ENCODE measurements around the gene MARVELD2.

DNA sequence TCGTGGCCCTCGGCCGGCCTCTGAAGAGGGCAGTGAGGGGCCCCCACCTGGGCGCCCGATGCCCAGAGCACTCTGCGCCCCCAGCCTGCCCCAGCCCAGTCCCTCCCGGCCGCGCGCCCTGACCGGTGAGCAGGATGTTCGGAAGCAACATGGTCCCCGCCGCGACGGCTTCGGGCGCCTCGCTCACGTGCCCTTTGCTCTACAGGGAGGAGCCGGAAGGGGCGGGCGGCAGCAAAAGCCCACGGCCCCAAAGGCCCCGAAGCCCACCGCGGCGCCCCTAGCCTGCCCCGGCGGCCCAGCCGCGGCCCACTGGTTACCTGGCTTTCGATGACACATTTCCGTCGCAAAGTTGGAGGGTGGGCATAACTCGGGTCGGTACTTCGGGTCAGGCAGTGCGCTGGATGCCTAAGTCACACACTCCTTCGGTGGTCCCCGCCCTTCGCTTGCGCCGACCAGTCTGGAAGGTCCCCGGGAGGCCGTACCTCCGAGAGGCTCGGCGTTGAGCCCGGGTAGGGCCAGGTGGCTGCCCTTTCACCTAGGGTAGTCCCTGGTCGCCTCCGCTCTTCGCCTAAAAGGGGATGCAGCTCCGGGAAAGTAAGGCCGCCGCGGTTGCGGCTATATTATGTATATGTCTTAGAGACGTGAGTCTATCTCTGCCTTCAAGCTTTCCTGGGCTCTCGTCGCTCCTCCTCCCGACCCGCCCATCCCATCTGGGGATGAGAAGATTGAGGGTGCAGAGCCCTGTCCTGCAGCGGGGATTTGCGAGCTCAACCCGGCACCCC, 45.4 kb upstream of the MARVELD2 start, which contains the start of the genes AK6, RAD17 and TAF9:
- TF ChIP-seq, protein P1, sequence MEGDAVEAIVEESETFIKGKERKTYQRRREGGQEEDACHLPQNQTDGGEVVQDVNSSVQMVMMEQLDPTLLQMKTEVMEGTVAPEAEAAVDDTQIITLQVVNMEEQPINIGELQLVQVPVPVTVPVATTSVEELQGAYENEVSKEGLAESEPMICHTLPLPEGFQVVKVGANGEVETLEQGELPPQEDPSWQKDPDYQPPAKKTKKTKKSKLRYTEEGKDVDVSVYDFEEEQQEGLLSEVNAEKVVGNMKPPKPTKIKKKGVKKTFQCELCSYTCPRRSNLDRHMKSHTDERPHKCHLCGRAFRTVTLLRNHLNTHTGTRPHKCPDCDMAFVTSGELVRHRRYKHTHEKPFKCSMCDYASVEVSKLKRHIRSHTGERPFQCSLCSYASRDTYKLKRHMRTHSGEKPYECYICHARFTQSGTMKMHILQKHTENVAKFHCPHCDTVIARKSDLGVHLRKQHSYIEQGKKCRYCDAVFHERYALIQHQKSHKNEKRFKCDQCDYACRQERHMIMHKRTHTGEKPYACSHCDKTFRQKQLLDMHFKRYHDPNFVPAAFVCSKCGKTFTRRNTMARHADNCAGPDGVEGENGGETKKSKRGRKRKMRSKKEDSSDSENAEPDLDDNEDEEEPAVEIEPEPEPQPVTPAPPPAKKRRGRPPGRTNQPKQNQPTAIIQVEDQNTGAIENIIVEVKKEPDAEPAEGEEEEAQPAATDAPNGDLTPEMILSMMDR (conservative IDR thresholded peaks at IDR 0.05 in 1 of 2, IDR thresholded peaks at IDR 0.05 in 1 of 2; ENCODE audit: extremely low read depth in 1 of 2, insufficient read depth in 1 of 2, low read depth in 1 of 2, low read length in 2 of 2): no peak
- no peak for TF ChIP-seq EZH2 (IDR thresholded peaks at IDR 0.05; ENCODE audit: borderline replicate concordance, low read length)

Data from mammary epithelial cell (primary cell).